GM23338 (cell line): ENCODE results near the gene CYP2C19. TPM values are rescaled to one million over a fixed set of nuclear protein-coding genes. Genes with fewer than 3 reads are reported as not detected.

ENCODE experiments used
- ATAC-seq: fragments of 200-7000 bp; cut with Tn5 transposase; 3 replicates; pipeline ENCODE4 v1.9.1; 2020
- DNase-seq: peaks from one replicate; pipeline ENCODE4 v3.0.0-alpha.2; 2015; ENCODE audit warnings: low spot score
- H2AFZ ChIP-seq: fragments of 200-600 bp; sonication (generic); 2 replicates; pipeline ENCODE4 v1.8.0; 2016; ENCODE audit warnings: antibody characterized with exemption, mild to moderate bottlenecking, moderate library complexity
- H3F3A ChIP-seq: fragments of 200-600 bp; sonication (generic); replicated peaks from 2 replicates; pipeline ENCODE4 v1.8.0; 2017; ENCODE audit warnings: antibody characterized with exemption, mixed run types, low read depth
- H3K27ac ChIP-seq: fragments of 200-600 bp; sonication (generic); 2 replicates; pipeline ENCODE4 v1.6.1; 2016; ENCODE audit warnings: low read depth
- H3K27me3 ChIP-seq: fragments of 200-600 bp; sonication (generic); 2 replicates; pipeline ENCODE4 v1.8.0; 2016; ENCODE audit warnings: mild to moderate bottlenecking, mixed run types, moderate library complexity; ENCODE audit not compliant: insufficient read depth
- H3K36me3 ChIP-seq: fragments of 200-600 bp; sonication (generic); 2 replicates; pipeline ENCODE4 v1.8.0; 2016; ENCODE audit warnings: mild to moderate bottlenecking; ENCODE audit not compliant: insufficient read depth
- H3K4me1 ChIP-seq: fragments of 200-600 bp; sonication (generic); 2 replicates; pipeline ENCODE4 v1.8.0; 2016; ENCODE audit warnings: mild to moderate bottlenecking, moderate library complexity; ENCODE audit not compliant: insufficient read depth
- H3K4me2 ChIP-seq: fragments of 200-600 bp; sonication (generic); 2 replicates; pipeline ENCODE4 v1.7.1; 2017; ENCODE audit warnings: mixed run types
- H3K4me3 ChIP-seq: fragments of 200-600 bp; sonication (generic); 2 replicates; pipeline ENCODE4 v1.6.1; 2016; ENCODE audit warnings: mixed run types
- H3K79me2 ChIP-seq: fragments of 200-600 bp; sonication (generic); replicated peaks from 2 replicates; pipeline ENCODE4 v1.8.0; 2017; ENCODE audit warnings: mild to moderate bottlenecking; ENCODE audit not compliant: insufficient read depth
- H3K9me2 ChIP-seq: fragments of 200-600 bp; sonication (generic); 2 replicates; pipeline ENCODE4 v1.8.0; 2017; ENCODE audit not compliant: insufficient read depth
- H4K20me1 ChIP-seq: fragments of 200-600 bp; sonication (generic); replicated peaks from 2 replicates; pipeline ENCODE4 v1.8.0; 2017; ENCODE audit warnings: mild to moderate bottlenecking; ENCODE audit not compliant: insufficient read depth
- H3K27ac Mint-ChIP-seq: 2 replicates; pipeline ENCODE4 v1.8.0; 2020; ENCODE audit warnings: inconsistent platforms, mild to moderate bottlenecking, moderate library complexity, mixed read lengths
- H3K27me3 Mint-ChIP-seq: 3 replicates; pipeline ENCODE4 v1.8.0; 2022; ENCODE audit warnings: low read depth, mild to moderate bottlenecking, moderate library complexity, mixed read lengths, inconsistent platforms; ENCODE audit not compliant: insufficient read depth, poor library complexity
- H3K36me3 Mint-ChIP-seq: 3 replicates; pipeline ENCODE4 v1.8.0; 2021; ENCODE audit warnings: low read depth, mild to moderate bottlenecking, inconsistent platforms, moderate library complexity, mixed read lengths
- H3K4me1 Mint-ChIP-seq: 3 replicates; pipeline ENCODE4 v1.8.0; 2020; ENCODE audit warnings: mild to moderate bottlenecking, inconsistent platforms, mixed read lengths
- H3K4me3 Mint-ChIP-seq: 3 replicates; pipeline ENCODE4 v1.8.0; 2021; ENCODE audit warnings: moderate library complexity, mild to moderate bottlenecking, inconsistent platforms, mixed read lengths
- H3K9me3 Mint-ChIP-seq: 3 replicates; pipeline ENCODE4 v1.8.0; 2020; ENCODE audit warnings: moderate library complexity, mild to moderate bottlenecking, inconsistent platforms, mixed read lengths
- EZH2phosphoT487 ChIP-seq: fragments of 200-600 bp; sonication (generic); IDR thresholded peaks from one replicate; pipeline ENCODE4 v1.8.1; 2018; ENCODE audit warnings: antibody characterized with exemption; ENCODE audit not compliant: unreplicated experiment
- JUNB ChIP-seq: IDR thresholded peaks from one replicate; pipeline ENCODE4 v1.6.1; 2016; ENCODE audit warnings: antibody characterized with exemption; ENCODE audit not compliant: unreplicated experiment
- POLR2AphosphoS5 ChIP-seq: IDR thresholded peaks from 2 replicates; pipeline ENCODE4 v1.6.1; 2016; ENCODE audit warnings: antibody characterized with exemption, low read depth
- STAT1 ChIP-seq: IDR thresholded peaks from one replicate; pipeline ENCODE4 v1.6.1; 2016; ENCODE audit warnings: antibody characterized with exemption; ENCODE audit not compliant: unreplicated experiment
- ZNF114 ChIP-seq: fragments of 250-450 bp; sonication (Bioruptor Pico); IDR thresholded peaks from 2 replicates; pipeline ENCODE4 v1.5.0; 2020; ENCODE audit warnings: mild to moderate bottlenecking, moderate library complexity
- ZNF331 ChIP-seq: fragments of 250-450 bp; sonication (Bioruptor Pico); IDR thresholded peaks from 2 replicates; pipeline ENCODE4 v1.5.0; 2020; ENCODE audit warnings: low read depth, mild to moderate bottlenecking, moderate library complexity
- polyA plus RNA-seq: library from polyadenylated mRNA; unstranded; fragments of >200 nt; fragmentation: Nextera tagmentation; extraction: Ambion mirVana; gene quantifications from 2 replicates; pipeline ENCODE4 v1.2.1, GENCODE V29; 2016
- total RNA-seq: library from RNA; depleted of rRNA; stranded (reverse); fragments of >200 nt; shearing (Covaris generic); gene quantifications from 2 replicates; pipeline ENCODE4 v1.2.3, GENCODE V29; 2014
- TF ChIP-seq, protein P1 (sequence below): fragments of 250-450 bp; sonication (Bioruptor Pico); IDR thresholded peaks from 2 replicates; pipeline ENCODE4 v1.5.0; 2020; ENCODE audit warnings: mild to moderate bottlenecking, moderate library complexity
- TF ChIP-seq, protein P2 (sequence below): IDR thresholded peaks from 2 replicates; pipeline ENCODE4 v1.6.1; 2016; ENCODE audit warnings: antibody characterized with exemption

The CYP2C19 gene
- total and polyA plus RNA-seq, 2 experiments from 2014 or later = 0.21 TPM; not detected in 1

DNA sequence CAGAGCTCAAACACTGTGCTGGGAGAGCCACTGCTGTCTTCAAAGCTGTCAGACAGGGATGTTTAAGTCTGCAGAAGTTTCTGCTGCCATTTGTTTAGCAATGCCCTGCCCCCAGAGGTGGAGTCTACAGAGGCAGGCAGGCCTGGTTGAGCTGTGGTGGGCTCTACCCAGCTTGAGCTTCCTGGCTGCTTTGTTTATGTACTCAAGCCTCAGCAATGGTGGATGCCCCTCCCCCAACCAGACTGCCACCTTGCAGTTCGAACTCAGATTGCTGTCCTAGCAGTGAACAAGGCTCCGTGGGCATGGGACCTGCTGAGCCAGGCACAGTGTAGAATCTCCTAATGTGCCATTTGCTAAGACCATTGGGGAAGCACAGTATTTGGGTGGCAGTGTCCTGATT, 4.6 kb upstream of the CYP2C19 start (continued):
- TF ChIP-seq, protein P1, sequence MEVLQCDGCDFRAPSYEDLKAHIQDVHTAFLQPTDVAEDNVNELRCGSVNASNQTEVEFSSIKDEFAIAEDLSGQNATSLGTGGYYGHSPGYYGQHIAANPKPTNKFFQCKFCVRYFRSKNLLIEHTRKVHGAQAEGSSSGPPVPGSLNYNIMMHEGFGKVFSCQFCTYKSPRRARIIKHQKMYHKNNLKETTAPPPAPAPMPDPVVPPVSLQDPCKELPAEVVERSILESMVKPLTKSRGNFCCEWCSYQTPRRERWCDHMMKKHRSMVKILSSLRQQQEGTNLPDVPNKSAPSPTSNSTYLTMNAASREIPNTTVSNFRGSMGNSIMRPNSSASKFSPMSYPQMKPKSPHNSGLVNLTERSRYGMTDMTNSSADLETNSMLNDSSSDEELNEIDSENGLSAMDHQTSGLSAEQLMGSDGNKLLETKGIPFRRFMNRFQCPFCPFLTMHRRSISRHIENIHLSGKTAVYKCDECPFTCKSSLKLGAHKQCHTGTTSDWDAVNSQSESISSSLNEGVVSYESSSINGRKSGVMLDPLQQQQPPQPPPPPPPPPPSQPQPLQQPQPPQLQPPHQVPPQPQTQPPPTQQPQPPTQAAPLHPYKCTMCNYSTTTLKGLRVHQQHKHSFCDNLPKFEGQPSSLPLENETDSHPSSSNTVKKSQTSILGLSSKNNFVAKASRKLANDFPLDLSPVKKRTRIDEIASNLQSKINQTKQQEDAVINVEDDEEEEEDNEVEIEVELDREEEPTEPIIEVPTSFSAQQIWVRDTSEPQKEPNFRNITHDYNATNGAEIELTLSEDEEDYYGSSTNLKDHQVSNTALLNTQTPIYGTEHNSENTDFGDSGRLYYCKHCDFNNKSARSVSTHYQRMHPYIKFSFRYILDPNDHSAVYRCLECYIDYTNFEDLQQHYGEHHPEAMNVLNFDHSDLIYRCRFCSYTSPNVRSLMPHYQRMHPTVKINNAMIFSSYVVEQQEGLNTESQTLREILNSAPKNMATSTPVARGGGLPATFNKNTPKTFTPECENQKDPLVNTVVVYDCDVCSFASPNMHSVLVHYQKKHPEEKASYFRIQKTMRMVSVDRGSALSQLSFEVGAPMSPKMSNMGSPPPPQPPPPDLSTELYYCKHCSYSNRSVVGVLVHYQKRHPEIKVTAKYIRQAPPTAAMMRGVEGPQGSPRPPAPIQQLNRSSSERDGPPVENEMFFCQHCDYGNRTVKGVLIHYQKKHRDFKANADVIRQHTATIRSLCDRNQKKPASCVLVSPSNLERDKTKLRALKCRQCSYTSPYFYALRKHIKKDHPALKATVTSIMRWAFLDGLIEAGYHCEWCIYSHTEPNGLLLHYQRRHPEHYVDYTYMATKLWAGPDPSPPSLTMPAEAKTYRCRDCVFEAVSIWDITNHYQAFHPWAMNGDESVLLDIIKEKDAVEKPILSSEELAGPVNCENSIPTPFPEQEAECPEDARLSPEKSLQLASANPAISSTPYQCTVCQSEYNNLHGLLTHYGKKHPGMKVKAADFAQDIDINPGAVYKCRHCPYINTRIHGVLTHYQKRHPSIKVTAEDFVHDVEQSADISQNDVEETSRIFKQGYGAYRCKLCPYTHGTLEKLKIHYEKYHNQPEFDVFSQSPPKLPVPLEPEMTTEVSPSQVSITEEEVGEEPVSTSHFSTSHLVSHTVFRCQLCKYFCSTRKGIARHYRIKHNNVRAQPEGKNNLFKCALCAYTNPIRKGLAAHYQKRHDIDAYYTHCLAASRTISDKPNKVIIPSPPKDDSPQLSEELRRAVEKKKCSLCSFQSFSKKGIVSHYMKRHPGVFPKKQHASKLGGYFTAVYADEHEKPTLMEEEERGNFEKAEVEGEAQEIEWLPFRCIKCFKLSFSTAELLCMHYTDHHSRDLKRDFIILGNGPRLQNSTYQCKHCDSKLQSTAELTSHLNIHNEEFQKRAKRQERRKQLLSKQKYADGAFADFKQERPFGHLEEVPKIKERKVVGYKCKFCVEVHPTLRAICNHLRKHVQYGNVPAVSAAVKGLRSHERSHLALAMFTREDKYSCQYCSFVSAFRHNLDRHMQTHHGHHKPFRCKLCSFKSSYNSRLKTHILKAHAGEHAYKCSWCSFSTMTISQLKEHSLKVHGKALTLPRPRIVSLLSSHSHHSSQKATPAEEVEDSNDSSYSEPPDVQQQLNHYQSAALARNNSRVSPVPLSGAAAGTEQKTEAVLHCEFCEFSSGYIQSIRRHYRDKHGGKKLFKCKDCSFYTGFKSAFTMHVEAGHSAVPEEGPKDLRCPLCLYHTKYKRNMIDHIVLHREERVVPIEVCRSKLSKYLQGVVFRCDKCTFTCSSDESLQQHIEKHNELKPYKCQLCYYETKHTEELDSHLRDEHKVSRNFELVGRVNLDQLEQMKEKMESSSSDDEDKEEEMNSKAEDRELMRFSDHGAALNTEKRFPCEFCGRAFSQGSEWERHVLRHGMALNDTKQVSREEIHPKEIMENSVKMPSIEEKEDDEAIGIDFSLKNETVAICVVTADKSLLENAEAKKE = no peak
- TF ChIP-seq JUNB (no peak), ZNF331 (CRISPR knock-in tag) (no peak), ZNF114 (CRISPR knock-in tag) (no peak)

DNA sequence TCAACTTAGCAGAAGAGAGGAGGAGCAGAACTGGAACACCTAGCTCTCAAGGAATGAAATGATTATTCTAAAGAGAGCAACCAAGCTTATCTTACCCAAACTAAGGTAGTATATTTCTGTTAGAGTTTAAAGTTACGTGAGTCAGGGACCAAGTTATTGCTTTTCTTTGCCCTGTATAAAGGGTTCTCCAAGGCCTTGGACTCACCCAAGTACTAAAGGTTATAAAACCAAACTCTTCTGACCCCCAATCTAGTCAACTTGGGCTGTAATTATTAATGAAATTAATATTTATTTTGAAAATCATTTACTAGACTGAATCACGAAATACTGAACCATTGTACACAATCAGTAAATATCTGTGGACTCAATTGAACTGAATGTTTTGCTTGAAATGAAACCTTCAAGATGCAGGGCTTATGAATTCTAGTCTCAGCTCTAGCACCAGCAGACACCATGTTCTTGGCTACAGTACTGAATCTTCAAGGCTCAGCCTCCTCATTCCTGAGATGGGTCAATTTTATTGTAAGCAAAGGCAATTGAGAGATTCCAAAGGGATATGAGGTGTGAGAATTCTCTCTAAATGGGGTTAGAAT, 1.8 kb upstream of the CYP2C19 start:
- Mint-ChIP-seq H3K36me3 (peaks cover 3% of the 10 kb centered on the region; the same call in 1 of the 3 replicates), H3K27me3 (no peaks in the 10 kb centered on the region), H3K4me1 (peaks cover 3% of the 10 kb centered on the region; the same call in 1 of the 3 replicates), H3K27ac (no peak overlapping the region), H3K4me3 (no peak overlapping the region), H3K9me3 (peaks cover 14% of the 10 kb centered on the region; the same call in 2 of the 3 replicates)
- Histone ChIP-seq H3K79me2 (no peaks in the 10 kb centered on the region), H3K4me1 (no peaks in the 10 kb centered on the region), H3K36me3 (no peaks in the 10 kb centered on the region), H3F3A (no peaks in the 10 kb centered on the region), H3K27me3 (no peaks in the 10 kb centered on the region), H4K20me1 (no peaks in the 10 kb centered on the region), H3K27ac (no peak overlapping the region), H2AFZ (no peak overlapping the region), H3K4me2 (no peak overlapping the region), H3K4me3 (no peak overlapping the region), H3K9me2 (0 out of 2 replicates have a peak, but pooled peaks cover 3% of the 10 kb centered on the region)
- no peak for ATAC-seq
- DNase-seq = no peak
- TF ChIP-seq, protein P2, sequence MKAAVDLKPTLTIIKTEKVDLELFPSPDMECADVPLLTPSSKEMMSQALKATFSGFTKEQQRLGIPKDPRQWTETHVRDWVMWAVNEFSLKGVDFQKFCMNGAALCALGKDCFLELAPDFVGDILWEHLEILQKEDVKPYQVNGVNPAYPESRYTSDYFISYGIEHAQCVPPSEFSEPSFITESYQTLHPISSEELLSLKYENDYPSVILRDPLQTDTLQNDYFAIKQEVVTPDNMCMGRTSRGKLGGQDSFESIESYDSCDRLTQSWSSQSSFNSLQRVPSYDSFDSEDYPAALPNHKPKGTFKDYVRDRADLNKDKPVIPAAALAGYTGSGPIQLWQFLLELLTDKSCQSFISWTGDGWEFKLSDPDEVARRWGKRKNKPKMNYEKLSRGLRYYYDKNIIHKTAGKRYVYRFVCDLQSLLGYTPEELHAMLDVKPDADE = no peak
- TF ChIP-seq STAT1 (no peak), ZNF114 (CRISPR knock-in tag) (no peak), POLR2AphosphoS5 (no peak), EZH2phosphoT487 (no peak), ZNF331 (CRISPR knock-in tag) (no peak)
- TF ChIP-seq, protein P1 = no peak
